ENCODE data around the gene SPATA17. TPM values are rescaled to one million over a fixed set of nuclear protein-coding genes. Genes with fewer than 3 reads are reported as not detected.

Gene SPATA17
- total and polyA plus RNA-seq, 2 experiments from 2014 or later = 1.2 to 3.5 TPM

DNA sequence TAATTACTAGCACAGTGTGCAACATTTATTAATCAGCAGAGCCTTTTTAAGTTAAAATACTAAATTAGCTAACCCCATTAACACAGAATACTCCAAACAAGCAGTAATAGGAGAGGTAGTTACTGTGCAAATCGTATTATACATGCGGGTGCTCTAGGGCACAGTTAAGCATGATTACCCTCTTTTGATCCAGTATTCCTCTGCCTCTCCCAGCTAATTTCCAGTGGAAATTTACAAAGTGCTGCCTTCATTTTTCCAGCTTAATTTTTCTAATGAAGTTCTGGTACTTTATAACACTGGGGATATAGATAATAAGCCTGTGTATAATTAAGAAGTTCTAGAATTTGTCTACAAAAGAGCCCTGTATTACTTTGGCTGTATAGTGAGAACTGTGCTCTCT, 159.9 kb downstream of the SPATA17 start (continued):
- TF ChIP-seq, protein P1, sequence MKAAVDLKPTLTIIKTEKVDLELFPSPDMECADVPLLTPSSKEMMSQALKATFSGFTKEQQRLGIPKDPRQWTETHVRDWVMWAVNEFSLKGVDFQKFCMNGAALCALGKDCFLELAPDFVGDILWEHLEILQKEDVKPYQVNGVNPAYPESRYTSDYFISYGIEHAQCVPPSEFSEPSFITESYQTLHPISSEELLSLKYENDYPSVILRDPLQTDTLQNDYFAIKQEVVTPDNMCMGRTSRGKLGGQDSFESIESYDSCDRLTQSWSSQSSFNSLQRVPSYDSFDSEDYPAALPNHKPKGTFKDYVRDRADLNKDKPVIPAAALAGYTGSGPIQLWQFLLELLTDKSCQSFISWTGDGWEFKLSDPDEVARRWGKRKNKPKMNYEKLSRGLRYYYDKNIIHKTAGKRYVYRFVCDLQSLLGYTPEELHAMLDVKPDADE (IDR thresholded peaks at IDR 0.05) = no peak
- TF ChIP-seq ZNF331 (CRISPR knock-in tag; IDR thresholded peaks at IDR 0.05; ENCODE audit: low read depth) = no peak
- TF ChIP-seq JUNB (IDR thresholded peaks at IDR 0.05; ENCODE audit: unreplicated experiment) = no peak
- TF ChIP-seq EZH2phosphoT487 (IDR thresholded peaks at IDR 0.05; ENCODE audit: unreplicated experiment) = no peak
- no peak for TF ChIP-seq ZNF114 (CRISPR knock-in tag; IDR thresholded peaks at IDR 0.05)
- TF ChIP-seq EZH2 (IDR thresholded peaks at IDR 0.05; ENCODE audit: low read depth, unreplicated experiment) = no peak
- TF ChIP-seq CTCF (conservative IDR thresholded peaks at IDR 0.05; ENCODE audit: low read depth in 2 of 2) = no peak

DNA sequence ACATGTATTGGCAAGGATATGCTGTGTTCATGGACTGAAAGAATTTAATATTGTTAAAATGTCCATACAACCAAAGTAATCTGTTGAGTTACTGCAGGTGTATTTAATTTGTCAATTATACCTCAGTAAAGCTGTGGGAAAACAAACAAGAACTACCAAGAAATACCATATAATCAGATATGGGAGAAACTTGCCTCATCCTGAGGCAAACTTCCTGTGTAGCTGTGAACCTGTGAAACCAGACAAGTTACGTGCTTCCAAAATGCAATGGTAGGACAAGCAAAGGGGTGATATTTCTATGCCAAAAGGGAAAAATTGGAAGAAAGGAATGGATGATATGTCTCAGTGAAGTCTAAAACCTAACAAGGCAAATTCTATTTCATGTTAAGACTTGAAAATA, 174.6 kb downstream of the SPATA17 start:
- Mint-ChIP-seq H3K4me3 (no peak overlapping the region), H3K27ac (no peak overlapping the region), H3K4me1 (no peaks in the 10 kb centered on the region), H3K9me3 (no peaks in the 10 kb centered on the region), H3K36me3 (ENCODE audit: low read depth) (no peaks in the 10 kb centered on the region), H3K27me3 (ENCODE audit: insufficient read depth, low read depth, poor library complexity) (peaks cover 2% of the 10 kb centered on the region)
- H4K20me1 ChIP-seq (replicated peaks; ENCODE audit: insufficient read depth) = no peaks in the 10 kb centered on the region
- no peak for DNase-seq (ENCODE audit: low spot score)
- no peak overlapping the region for H3K4me2 ChIP-seq
- 0 out of 2 replicates have a peak, but pooled peaks cover 5% of the 10 kb centered on the region for H3K9me2 ChIP-seq (ENCODE audit: insufficient read depth)
- H2AFZ ChIP-seq = no peak overlapping the region
- no peak for ATAC-seq
- no peaks in the 10 kb centered on the region for H3K79me2 ChIP-seq (replicated peaks; ENCODE audit: insufficient read depth)
- no peaks in the 10 kb centered on the region for H3K36me3 ChIP-seq (ENCODE audit: insufficient read depth)
- H3F3A ChIP-seq (replicated peaks; ENCODE audit: low read depth) = no peaks in the 10 kb centered on the region
- H3K27ac ChIP-seq (ENCODE audit: low read depth) = no peak overlapping the region
- H3K4me3 ChIP-seq = no peak overlapping the region
- H3K4me1 ChIP-seq (ENCODE audit: insufficient read depth) = no peaks in the 10 kb centered on the region
- no peaks in the 10 kb centered on the region for H3K27me3 ChIP-seq (ENCODE audit: insufficient read depth)
- TF ChIP-seq ZNF331 (CRISPR knock-in tag; IDR thresholded peaks at IDR 0.05; ENCODE audit: low read depth) (no peak), ZNF462 (CRISPR knock-in tag; IDR thresholded peaks at IDR 0.05) (no peak), CTCF (conservative IDR thresholded peaks at IDR 0.05; ENCODE audit: low read depth in 2 of 2) (no peak), EZH2 (IDR thresholded peaks at IDR 0.05; ENCODE audit: low read depth, unreplicated experiment) (no peak)
- TF ChIP-seq, protein P1 (IDR thresholded peaks at IDR 0.05) = no peak
